Caco-2 (cell line): ENCODE measurements around the gene WDR6. TPM values are rescaled to one million over a fixed set of nuclear protein-coding genes. Genes with fewer than 3 reads are reported as not detected.

ENCODE experiments used
- BruUV-seq: library from RNA; stranded (reverse); fragments of 400-500 nt; replicated peaks from 2 replicates; lab custom pipeline; 2021; lab: Mats Ljungman, UMichigan
- CTCF ChIA-PET: fragments of 300-600 bp; sonication (Branson Sonifier 250); formaldehyde crosslinking; loops from one replicate; lab custom pipeline; 2022; ENCODE audit warnings: antibody characterized with exemption; lab: Charles Lee
- POLR2A ChIA-PET: fragments of 300-600 bp; sonication (Branson Sonifier 250); formaldehyde crosslinking; loops from one replicate; lab custom pipeline; 2022; ENCODE audit warnings: antibody characterized with exemption; lab: Charles Lee
- DNase-seq, 2 experiments: peaks; one replicate each; pipeline versions ENCODE4 v3.0.0 to v3.0.0-alpha.2; 2020 to 2022
- H3K27me3 ChIP-seq: replicated peaks from 2 replicates; pipeline ENCODE4 v1.6.0; 2011; ENCODE audit warnings: low read length; ENCODE audit not compliant: control insufficient read depth, insufficient read depth
- H3K36me3 ChIP-seq: 2 replicates; pipeline ENCODE4 v1.5.1; 2011; ENCODE audit warnings: low read length; ENCODE audit not compliant: control insufficient read depth, insufficient read depth
- H3K4me1 ChIP-seq: fragments of 250-450 bp; sonication (Bioruptor Pico); 2 replicates; pipeline ENCODE4 v1.5.1; 2020; ENCODE audit warnings: mild to moderate bottlenecking
- H3K4me3 ChIP-seq: 2 replicates; pipeline ENCODE4 v1.5.1; 2011; ENCODE audit warnings: low read depth, mild to moderate bottlenecking, control low read depth, low read length
- H3K9me3 ChIP-seq: fragments of 250-450 bp; sonication (Bioruptor Pico); 2 replicates; pipeline ENCODE4 v1.5.1; 2020; ENCODE audit warnings: mild to moderate bottlenecking, moderate library complexity
- H3K27ac Mint-ChIP-seq: one replicate; pipeline ENCODE4 v1.8.0; 2022; ENCODE audit warnings: mixed read lengths; ENCODE audit not compliant: unreplicated experiment
- H3K27me3 Mint-ChIP-seq: one replicate; pipeline ENCODE4 v1.8.0; 2022; ENCODE audit warnings: mixed read lengths; ENCODE audit not compliant: insufficient read depth, unreplicated experiment
- H3K36me3 Mint-ChIP-seq: one replicate; pipeline ENCODE4 v1.8.0; 2022; ENCODE audit warnings: mild to moderate bottlenecking, mixed read lengths; ENCODE audit not compliant: insufficient read depth, unreplicated experiment
- H3K4me1 Mint-ChIP-seq: one replicate; pipeline ENCODE4 v1.8.0; 2022; ENCODE audit warnings: low read depth, mixed read lengths; ENCODE audit not compliant: unreplicated experiment
- H3K4me3 Mint-ChIP-seq: one replicate; pipeline ENCODE4 v1.8.0; 2022; ENCODE audit warnings: mild to moderate bottlenecking, moderate library complexity, mixed read lengths; ENCODE audit not compliant: unreplicated experiment
- H3K9me3 Mint-ChIP-seq: one replicate; pipeline ENCODE4 v1.8.0; 2022; ENCODE audit warnings: mixed read lengths; ENCODE audit not compliant: unreplicated experiment
- CTCF ChIP-seq, 2 experiments: fragments of 200-600 bp in 1 of 2; IDR thresholded peaks; 1 replicate in 1 of 2; 2 replicates in 1 of 2; pipeline versions ENCODE4 v1.5.1 to v1.8.0; 2011 to 2022; ENCODE audit warnings: antibody characterized with exemption in 1 of 2, control low read depth in 1 of 2, inconsistent platforms in 1 of 2, low read depth in 1 of 2, low read length in 1 of 2, mild to moderate bottlenecking in 1 of 2, moderate library complexity in 1 of 2; ENCODE audit not compliant: insufficient read depth in 1 of 2, severe bottlenecking in 1 of 2, unreplicated experiment in 1 of 2
- intact Hi-C: fragments of 100-400 bp; cut with micrococcal nuclease; formaldehyde crosslinking; loops from one replicate; pipeline ENCODE4 v1.10.0; 2022; ENCODE audit not compliant: unreplicated experiment
- total RNA-seq: library from RNA; stranded (reverse); gene quantifications from 2 replicates; pipeline ENCODE4 v1.2.3, GENCODE V29; 2022

Gene WDR6
- total RNA-seq, 1 experiment from 2014 or later, result 184 TPM

- H3K4me3 ChIP-seq, result no peak overlapping the region
- no peaks in the 10 kb centered on the region for H3K9me3 ChIP-seq
- TF ChIP-seq CTCF (IDR thresholded peaks at IDR 0.05; ENCODE audit: insufficient read depth in 1 of 2, low read depth in 1 of 2, low read length in 1 of 2, severe bottlenecking in 1 of 2, unreplicated experiment in 1 of 2), result no peak
- Mint-ChIP-seq H3K27me3 (no peaks in the 10 kb centered on the region), H3K27ac (no peak overlapping the region), H3K4me3 (no peak overlapping the region), H3K36me3 (peaks cover 88% of the 10 kb centered on the region), H3K4me1 (no peaks in the 10 kb centered on the region), H3K9me3 (no peaks in the 10 kb centered on the region)
- CTCF ChIA-PET, result no interaction called here
- peaks cover 1% of the 10 kb centered on the region for H3K36me3 ChIP-seq
- intact Hi-C loops, result no loop called here
- no peaks in the 10 kb centered on the region for H3K4me1 ChIP-seq
- BruUV-seq, result no TSS peak
- no peaks in the 10 kb centered on the region for H3K27me3 ChIP-seq
- POLR2A ChIA-PET, result no interaction called here
- no peak for DNase-seq
Measured at GRCh38 chr3:48979451-48979850, 27.7 kb upstream of the WDR6 start.

GRCh38 chr3:48980295-48980694, 26.9 kb upstream of the WDR6 start:
- H3K4me1 ChIP-seq, result no peaks in the 10 kb centered on the region
- POLR2A ChIA-PET, result no interaction called here
- H3K27me3 Mint-ChIP-seq, result no peaks in the 10 kb centered on the region
- H3K4me3 Mint-ChIP-seq, result no peak overlapping the region
- CTCF ChIA-PET, result no interaction called here
- H3K27ac Mint-ChIP-seq, result no peak overlapping the region
- intact Hi-C loops, result no loop called here
- H3K4me3 ChIP-seq, result no peak overlapping the region
- no peak for DNase-seq
- no peaks in the 10 kb centered on the region for H3K9me3 ChIP-seq
- peaks cover 3% of the 10 kb centered on the region for H3K36me3 ChIP-seq
- H3K36me3 Mint-ChIP-seq, result peaks cover 84% of the 10 kb centered on the region
- no peaks in the 10 kb centered on the region for H3K9me3 Mint-ChIP-seq
- H3K27me3 ChIP-seq, result no peaks in the 10 kb centered on the region
- H3K4me1 Mint-ChIP-seq, result no peaks in the 10 kb centered on the region
- BruUV-seq, result no TSS peak
- no peak for TF ChIP-seq CTCF (IDR thresholded peaks at IDR 0.05; ENCODE audit: insufficient read depth in 1 of 2, low read depth in 1 of 2, low read length in 1 of 2, severe bottlenecking in 1 of 2, unreplicated experiment in 1 of 2)

GRCh38 chr3:48982016-48982415, 25.2 kb upstream of the WDR6 start:
- Histone ChIP-seq H3K9me3 (no peaks in the 10 kb centered on the region), H3K4me1 (no peaks in the 10 kb centered on the region), H3K27me3 (no peaks in the 10 kb centered on the region), H3K36me3 (peaks cover 3% of the 10 kb centered on the region), H3K4me3 (no peak overlapping the region)
- Mint-ChIP-seq H3K4me3 (no peak overlapping the region), H3K36me3 (peaks cover 69% of the 10 kb centered on the region), H3K4me1 (no peaks in the 10 kb centered on the region), H3K27ac (no peak overlapping the region), H3K27me3 (no peaks in the 10 kb centered on the region), H3K9me3 (no peaks in the 10 kb centered on the region)
- no peak for DNase-seq
- CTCF ChIA-PET, result no interaction called here
- TF ChIP-seq CTCF (IDR thresholded peaks at IDR 0.05; ENCODE audit: insufficient read depth in 1 of 2, low read depth in 1 of 2, low read length in 1 of 2, severe bottlenecking in 1 of 2, unreplicated experiment in 1 of 2), result no peak
- intact Hi-C loops, result no loop called here
- no TSS peak for BruUV-seq
- POLR2A ChIA-PET, result no interaction called here
